Measurements from ENCODE around the gene POLK. TPM values are rescaled to one million over a fixed set of nuclear protein-coding genes. Genes with fewer than 3 reads are reported as not detected.

Gene POLK
- total RNA-seq, 1 donor from 2014 or later: 63.8 TPM

- DNase-seq (ENCODE audit: low spot score): no peak
- intact Hi-C loops (cut with DNase I): no loop called here
- ATAC-seq: no peak
Observed at GRCh38 chr5:75622564-75622963, 110.9 kb downstream of the POLK start.

DNA sequence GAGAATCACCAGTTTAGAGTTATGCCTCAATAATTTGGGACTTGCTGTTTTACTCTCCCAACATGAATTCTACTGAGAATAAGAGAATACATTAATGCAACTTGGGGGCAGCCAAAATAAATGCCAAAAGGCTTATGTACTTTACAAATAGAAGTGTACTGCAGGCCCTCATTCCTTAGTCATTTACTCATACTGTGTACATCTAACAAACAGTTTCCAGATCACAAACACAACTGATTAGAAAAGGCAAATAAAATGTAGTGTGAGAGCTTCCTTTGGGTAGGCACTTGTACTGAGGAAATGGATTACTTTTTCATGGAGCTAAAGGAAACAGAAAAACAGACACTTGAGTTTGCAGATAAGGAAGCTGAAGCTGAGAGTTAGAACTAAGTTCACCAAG lies 112.2 kb downstream of the POLK start:
- DNase-seq (ENCODE audit: low spot score): no peak
- intact Hi-C loops (cut with DNase I): no loop called here
- no peak for ATAC-seq

DNA sequence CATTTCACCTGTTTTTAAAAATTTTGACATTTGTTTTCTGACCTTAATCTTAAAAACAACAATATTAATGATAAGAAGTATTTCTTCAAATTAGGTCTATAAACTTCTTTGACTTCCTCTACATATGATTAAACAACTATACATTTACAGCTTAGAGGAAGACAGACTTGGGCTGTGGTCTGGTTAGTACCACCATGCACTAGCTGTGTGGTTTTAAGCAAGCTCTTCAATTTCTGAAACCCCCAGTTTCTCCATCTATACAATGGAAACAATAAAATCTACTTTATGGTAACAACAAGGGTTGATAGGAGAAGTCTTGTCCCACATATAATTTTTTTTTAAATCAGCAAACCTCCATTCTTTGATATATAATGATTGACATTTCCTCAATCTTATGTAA lies 115.3 kb downstream of the POLK start:
- no peak for ATAC-seq
- no peak for DNase-seq (ENCODE audit: low spot score)
- intact Hi-C loops (cut with DNase I): no loop called here

GRCh38 chr5:75627801-75628200 lies 116.1 kb downstream of the POLK start:
- ATAC-seq: peak; percentile 26
- no peak for DNase-seq (ENCODE audit: low spot score)
- intact Hi-C loops (cut with DNase I): no loop called here

DNA sequence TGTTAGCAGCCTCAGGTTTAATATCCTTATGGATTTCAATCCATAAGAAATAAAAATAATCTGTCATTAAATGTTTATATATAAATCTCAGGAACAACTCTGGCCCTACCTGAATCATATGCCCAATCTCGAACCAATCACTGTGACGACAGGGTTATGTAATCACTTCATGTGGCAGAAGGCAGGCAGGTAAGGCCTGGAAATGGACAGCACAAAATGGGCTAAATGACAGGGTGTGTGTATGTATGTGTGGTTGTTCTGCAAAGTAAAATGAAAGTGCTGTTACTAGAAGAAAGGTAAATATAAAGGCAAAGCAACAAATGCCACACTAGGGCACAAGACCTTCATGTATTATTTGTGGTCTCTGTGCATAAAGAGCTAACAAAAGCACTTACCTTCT lies 119.2 kb downstream of the POLK start:
- intact Hi-C loops (cut with DNase I): no loop called here
- DNase-seq (ENCODE audit: low spot score): no peak
- ATAC-seq: no peak

DNA sequence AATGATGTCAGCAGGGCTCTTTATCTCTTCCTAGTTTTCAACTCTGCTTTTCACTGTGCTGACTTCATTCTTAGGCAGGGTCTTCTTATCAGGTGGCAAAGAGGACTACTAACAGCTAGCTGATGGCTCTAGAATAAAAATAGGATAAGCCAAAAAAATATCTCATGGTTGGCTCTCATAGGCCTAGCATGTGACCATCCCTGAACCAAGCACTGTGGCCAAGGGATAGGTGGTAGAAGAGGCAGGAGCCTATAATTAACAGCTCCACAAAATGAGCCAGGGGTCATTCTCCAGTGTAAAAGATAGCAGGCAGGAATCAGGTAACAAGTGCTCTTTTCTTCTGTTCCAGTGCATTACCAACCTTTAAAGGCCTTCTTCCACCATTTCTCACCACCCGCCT lies 120.6 kb downstream of the POLK start:
- DNase-seq (ENCODE audit: low spot score) (no peak), ATAC-seq (no peak)
- intact Hi-C loops (cut with DNase I): no loop called here

- DNase-seq (ENCODE audit: low spot score) (no peak), ATAC-seq (no peak)
- intact Hi-C loops (cut with DNase I): no loop called here
Observed at GRCh38 chr5:75637949-75638348, 126.3 kb downstream of the POLK start.

DNA sequence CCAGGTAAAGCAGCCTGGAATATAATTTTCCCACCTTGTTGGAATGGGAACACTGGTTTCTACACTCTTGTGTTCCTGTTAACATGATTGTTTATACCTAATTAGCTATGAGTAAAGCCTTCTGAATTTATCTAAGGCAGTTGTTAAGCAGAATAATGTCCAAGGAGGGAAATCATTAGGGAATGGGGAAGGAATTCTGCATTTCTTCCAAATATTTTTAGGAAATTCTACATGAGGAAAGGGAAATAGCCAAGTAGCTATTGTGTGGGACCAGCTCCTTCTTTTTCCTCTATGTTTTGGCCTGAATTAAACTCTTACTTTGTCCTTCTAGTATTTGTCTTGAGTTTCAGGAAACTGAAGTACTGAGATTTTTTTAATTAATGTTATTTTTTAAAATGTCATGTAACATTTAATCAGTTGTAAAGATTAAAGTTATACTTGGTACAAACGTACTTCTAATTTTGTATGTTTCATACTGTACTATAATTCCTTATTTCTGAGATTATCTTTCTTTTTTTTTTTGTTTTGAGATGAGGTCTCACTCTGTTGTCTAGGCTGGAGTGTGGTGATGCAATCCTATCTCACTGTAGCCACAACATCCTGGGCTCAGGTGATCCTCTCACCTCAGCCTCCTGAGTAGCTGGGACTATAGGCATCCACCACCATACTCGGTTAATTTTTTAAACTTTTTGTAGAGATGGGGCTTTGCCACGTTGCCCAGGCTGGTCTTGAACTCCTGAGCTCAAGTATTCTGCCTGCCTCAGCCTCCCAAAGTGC lies 128.0 kb downstream of the POLK start:
- no peak for DNase-seq (ENCODE audit: low spot score)
- intact Hi-C loops (cut with DNase I): no loop called here
- ATAC-seq: no peak

GRCh38 chr5:75640395-75640794 lies 128.7 kb downstream of the POLK start:
- DNase-seq (ENCODE audit: low spot score) (no peak), ATAC-seq (no peak)
- intact Hi-C loops (cut with DNase I): no loop called here

- intact Hi-C loops (cut with DNase I): no loop called here
- ATAC-seq: no peak
- DNase-seq (ENCODE audit: low spot score): no peak
Observed at GRCh38 chr5:75640826-75641225, 129.1 kb downstream of the POLK start.

GRCh38 chr5:75648712-75649111 lies 137.0 kb downstream of the POLK start:
- intact Hi-C loops (cut with DNase I): no loop called here
- ATAC-seq: no peak
- DNase-seq (ENCODE audit: low spot score): no peak

Other genes starting within 250 kb of the POLK start
- 73.0 TPM for gene HMGCR, start 174.7 kb upstream of the POLK start, total RNA-seq
- 44.6 TPM for gene CERT1, start 262 bp upstream of the POLK start, total RNA-seq
- 3.6 TPM for gene ANKDD1B, start 99.6 kb downstream of the POLK start, total RNA-seq
- 11.7 TPM for gene POC5, start 205.5 kb downstream of the POLK start, total RNA-seq